Activated naive CD8-positive, alpha-beta T cell treated with anti-CD3 and anti-CD28 coated beads for 36 hours (primary cell): Measurements from ENCODE around the gene FRMD1. TPM values are rescaled to one million over a fixed set of nuclear protein-coding genes. Genes with fewer than 3 reads are reported as not detected.

ENCODE experiments used
- DNase-seq: peaks from one replicate; pipeline ENCODE4 v3.0.0; 2021
- H3K27ac Mint-ChIP-seq: one replicate; pipeline ENCODE4 v1.8.0; 2022; ENCODE audit warnings: mild to moderate bottlenecking, moderate library complexity, mixed read lengths
- H3K27me3 Mint-ChIP-seq: one replicate; pipeline ENCODE4 v1.8.0; 2022; ENCODE audit warnings: mild to moderate bottlenecking, mixed read lengths
- H3K36me3 Mint-ChIP-seq: one replicate; pipeline ENCODE4 v1.8.0; 2021; ENCODE audit warnings: mild to moderate bottlenecking, mixed read lengths
- H3K4me1 Mint-ChIP-seq: one replicate; pipeline ENCODE4 v1.8.0; 2021; ENCODE audit warnings: mixed read lengths
- H3K4me3 Mint-ChIP-seq: one replicate; pipeline ENCODE4 v1.8.0; 2022; ENCODE audit warnings: mild to moderate bottlenecking, moderate library complexity, mixed read lengths
- H3K9me3 Mint-ChIP-seq: one replicate; pipeline ENCODE4 v1.8.0; 2022; ENCODE audit warnings: mixed read lengths
- total RNA-seq, 2 experiments: library from RNA; stranded (reverse); gene quantifications; one replicate each; pipeline ENCODE4 v1.2.3, GENCODE V29; 2021

FRMD1 gene
- total RNA-seq, 2 experiments from 2014 or later: not detected

GRCh38 chr6:168092541-168092940 is 13.5 kb upstream of the FRMD1 start:
- Mint-ChIP-seq H3K4me3 (no peak overlapping the region), H3K9me3 (peaks cover 4% of the 10 kb centered on the region), H3K27ac (no peak overlapping the region), H3K36me3 (no peaks in the 10 kb centered on the region), H3K4me1 (no peaks in the 10 kb centered on the region), H3K27me3 (peaks cover under 1% of the 10 kb centered on the region)
- DNase-seq: no peak

DNA sequence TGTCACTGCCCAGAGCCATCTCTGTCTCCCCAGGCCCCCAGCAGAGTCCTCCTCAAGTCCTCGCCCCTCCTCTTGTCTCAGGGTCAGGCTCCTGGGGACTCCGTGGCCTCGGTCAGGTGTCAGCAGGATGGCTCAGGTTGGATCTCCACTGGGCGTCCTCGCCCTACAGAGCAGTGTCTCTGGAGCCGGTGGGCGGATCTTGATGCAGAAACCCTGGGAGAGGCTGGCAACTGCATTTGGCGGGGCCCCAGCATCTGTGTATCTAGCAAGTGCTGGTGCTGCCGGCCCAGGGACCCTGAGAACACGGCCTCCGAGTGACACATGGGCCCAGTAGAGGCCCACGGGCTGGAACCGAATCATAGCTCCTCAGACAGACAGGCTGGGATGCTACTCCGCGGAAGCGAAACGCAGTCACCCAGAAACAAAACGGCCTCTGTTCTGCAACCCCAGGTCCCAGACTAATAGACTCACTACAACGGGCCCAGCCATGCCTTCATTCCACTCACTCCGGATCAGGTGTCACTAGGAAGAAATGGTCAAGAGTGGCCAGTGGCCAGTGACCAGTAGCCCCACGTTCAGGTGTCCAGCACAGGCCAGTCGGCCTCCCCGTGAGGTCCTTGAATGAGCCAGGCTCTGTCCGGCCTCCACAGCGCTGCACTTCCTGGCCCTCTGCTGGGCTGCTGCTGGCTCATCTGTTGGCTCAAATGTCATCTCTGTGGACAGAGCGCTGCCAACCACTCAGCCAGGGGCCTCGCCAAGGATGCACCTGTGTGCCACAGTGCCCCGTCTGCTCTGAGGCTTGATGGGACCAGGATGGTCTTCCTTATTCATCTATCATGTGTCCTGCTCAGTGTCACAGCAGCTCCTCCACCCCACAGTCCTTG is 12.6 kb upstream of the FRMD1 start:
- Mint-ChIP-seq H3K4me1 (no peaks in the 10 kb centered on the region), H3K27ac (no peak overlapping the region), H3K9me3 (peaks cover 4% of the 10 kb centered on the region), H3K4me3 (no peak overlapping the region), H3K36me3 (no peaks in the 10 kb centered on the region), H3K27me3 (peaks cover 4% of the 10 kb centered on the region)
- DNase-seq: no peak

DNA sequence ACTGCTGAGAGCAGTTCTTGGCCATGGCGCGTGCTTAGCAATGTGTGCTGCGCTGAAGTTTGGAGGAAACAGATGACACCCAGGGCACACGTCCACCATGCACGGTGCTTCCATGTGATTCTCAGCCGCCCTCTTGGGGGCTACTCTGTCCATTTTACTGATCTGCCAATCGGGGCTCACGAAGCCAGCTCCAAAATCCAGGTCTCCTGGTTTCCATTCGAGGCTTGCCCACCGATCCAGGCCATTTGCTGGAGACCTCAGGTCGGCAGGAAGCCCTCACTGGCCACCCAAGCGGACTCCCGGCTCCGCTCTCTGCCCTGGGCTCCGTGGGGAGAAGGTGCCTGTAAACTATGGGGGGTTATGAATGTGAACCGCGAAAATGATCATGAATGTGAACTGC is 11.7 kb upstream of the FRMD1 start:
- H3K9me3 Mint-ChIP-seq: peaks cover 4% of the 10 kb centered on the region
- no peaks in the 10 kb centered on the region for H3K36me3 Mint-ChIP-seq
- peaks cover 4% of the 10 kb centered on the region for H3K27me3 Mint-ChIP-seq
- no peak for DNase-seq
- no peaks in the 10 kb centered on the region for H3K4me1 Mint-ChIP-seq
- no peak overlapping the region for H3K27ac Mint-ChIP-seq
- H3K4me3 Mint-ChIP-seq: no peak overlapping the region

DNA sequence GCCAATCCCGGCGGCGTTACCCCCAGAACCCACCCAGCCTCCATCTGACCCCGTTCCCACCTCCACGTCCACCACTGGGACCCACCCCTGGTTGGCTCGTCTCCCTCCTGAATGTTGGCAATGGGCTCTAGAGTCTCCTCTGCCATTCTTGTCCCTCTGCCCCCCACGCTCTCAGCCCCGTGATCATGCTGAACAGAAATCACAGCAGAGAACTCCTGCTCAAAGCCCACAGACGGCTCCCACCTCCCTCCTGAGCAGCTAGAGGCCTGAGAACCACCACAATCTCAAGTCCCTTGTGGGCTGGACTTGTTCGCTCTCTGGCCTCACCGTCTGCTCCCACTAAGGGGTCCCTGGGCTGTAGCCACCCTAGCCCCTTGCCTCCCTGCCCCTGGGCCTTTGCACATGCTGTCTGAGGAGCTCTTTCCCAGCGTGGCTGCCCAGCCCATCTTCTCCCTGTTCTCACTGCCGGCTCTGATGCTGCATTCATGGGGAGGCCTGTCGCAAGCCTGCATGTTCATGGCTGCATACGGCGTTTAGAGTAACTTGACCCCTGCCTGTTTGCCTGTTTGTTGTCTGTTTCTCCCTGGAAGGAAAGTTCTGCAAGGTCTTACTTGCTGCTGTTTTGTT is 11.2 kb upstream of the FRMD1 start:
- H3K27me3 Mint-ChIP-seq: peaks cover 4% of the 10 kb centered on the region
- no peaks in the 10 kb centered on the region for H3K36me3 Mint-ChIP-seq
- no peak overlapping the region for H3K4me3 Mint-ChIP-seq
- DNase-seq: no peak
- no peaks in the 10 kb centered on the region for H3K4me1 Mint-ChIP-seq
- no peak overlapping the region for H3K27ac Mint-ChIP-seq
- peaks cover 4% of the 10 kb centered on the region for H3K9me3 Mint-ChIP-seq

DNA sequence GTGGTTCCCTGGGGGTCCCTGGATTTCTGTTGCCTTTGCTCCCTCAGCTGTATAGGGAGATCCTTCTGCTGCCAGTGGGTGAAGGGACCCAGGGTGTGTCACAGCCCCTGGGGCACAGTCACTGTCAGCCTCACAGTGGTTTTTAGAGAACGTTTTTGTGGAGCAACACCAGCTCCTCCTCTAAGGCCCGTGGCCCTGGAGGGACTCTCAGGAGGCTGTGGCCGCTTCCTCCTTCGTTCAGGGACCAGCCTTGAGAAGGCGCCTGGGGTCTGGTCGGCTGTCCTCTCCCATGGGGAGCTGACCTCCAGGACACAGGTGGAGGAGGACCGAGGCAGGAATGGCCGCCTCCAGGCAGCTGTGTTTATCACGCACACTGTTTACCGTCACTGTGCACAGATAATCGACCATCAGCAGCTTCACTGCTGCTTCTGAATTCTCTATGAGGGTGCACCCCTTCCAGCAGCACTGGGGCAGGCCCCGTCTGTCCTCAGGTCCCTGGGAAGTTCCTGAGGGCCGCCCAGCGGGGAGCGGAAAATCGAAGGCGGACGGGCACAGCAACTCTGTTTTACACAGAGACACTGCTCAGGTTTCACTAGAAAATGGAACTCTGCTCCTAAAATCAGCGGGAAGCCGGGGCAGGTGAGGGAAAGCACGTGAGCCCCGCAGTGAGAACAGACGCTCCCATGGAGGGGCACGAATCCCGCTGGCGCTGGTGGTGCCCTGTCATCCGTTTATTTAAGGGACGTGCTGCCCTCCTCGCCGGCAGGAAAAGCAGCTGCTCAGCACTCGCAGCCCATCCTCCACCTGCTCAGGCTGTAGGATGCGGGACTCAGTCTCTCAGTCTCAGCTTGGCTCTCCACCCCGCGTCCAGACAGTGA is 10.4 kb upstream of the FRMD1 start:
- Mint-ChIP-seq H3K27me3 (peaks cover 4% of the 10 kb centered on the region), H3K9me3 (peaks cover 4% of the 10 kb centered on the region), H3K36me3 (no peaks in the 10 kb centered on the region), H3K4me1 (no peaks in the 10 kb centered on the region), H3K27ac (no peak overlapping the region), H3K4me3 (no peak overlapping the region)
- DNase-seq: no peak

- H3K4me1 Mint-ChIP-seq: no peaks in the 10 kb centered on the region
- peaks cover 4% of the 10 kb centered on the region for H3K27me3 Mint-ChIP-seq
- H3K36me3 Mint-ChIP-seq: no peaks in the 10 kb centered on the region
- H3K27ac Mint-ChIP-seq: no peak overlapping the region
- peaks cover 4% of the 10 kb centered on the region for H3K9me3 Mint-ChIP-seq
- H3K4me3 Mint-ChIP-seq: no peak overlapping the region
- DNase-seq: no peak
Observed at GRCh38 chr6:168088161-168089053, 9.4 kb upstream of the FRMD1 start.

- Mint-ChIP-seq H3K27ac (no peak overlapping the region), H3K36me3 (no peaks in the 10 kb centered on the region), H3K27me3 (peaks cover 4% of the 10 kb centered on the region), H3K9me3 (peaks cover 4% of the 10 kb centered on the region), H3K4me3 (no peak overlapping the region), H3K4me1 (no peaks in the 10 kb centered on the region)
- DNase-seq: no peak
Observed at GRCh38 chr6:168087436-168088160, 8.6 kb upstream of the FRMD1 start.

DNA sequence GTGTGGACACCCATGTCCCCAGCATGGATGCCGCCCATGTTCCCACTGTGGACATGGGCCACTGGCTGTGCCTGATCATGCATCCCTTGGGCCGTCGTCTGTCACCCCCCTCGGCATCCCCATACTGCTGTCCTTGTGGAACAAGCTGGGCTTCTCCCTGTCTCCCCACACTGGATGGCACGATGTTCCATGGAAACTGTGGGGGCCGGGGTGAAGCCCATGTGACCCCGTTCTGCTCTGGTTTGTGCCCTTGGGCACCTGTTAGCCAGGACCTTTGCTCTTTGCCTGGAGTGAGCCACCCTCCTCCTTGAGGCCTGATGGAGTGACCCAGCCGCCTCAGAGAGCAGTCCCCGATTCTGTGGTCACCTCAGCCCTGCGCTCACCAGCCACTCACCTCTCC is 7.6 kb upstream of the FRMD1 start:
- Mint-ChIP-seq H3K36me3 (no peaks in the 10 kb centered on the region), H3K4me3 (no peak overlapping the region), H3K9me3 (no peaks in the 10 kb centered on the region), H3K27ac (no peak overlapping the region), H3K4me1 (no peaks in the 10 kb centered on the region), H3K27me3 (peaks cover 4% of the 10 kb centered on the region)
- DNase-seq: no peak

GRCh38 chr6:168086066-168086465 is 7.1 kb upstream of the FRMD1 start:
- no peaks in the 10 kb centered on the region for H3K4me1 Mint-ChIP-seq
- no peaks in the 10 kb centered on the region for H3K9me3 Mint-ChIP-seq
- H3K27ac Mint-ChIP-seq: no peak overlapping the region
- H3K4me3 Mint-ChIP-seq: no peak overlapping the region
- peaks cover 4% of the 10 kb centered on the region for H3K27me3 Mint-ChIP-seq
- no peak for DNase-seq
- H3K36me3 Mint-ChIP-seq: no peaks in the 10 kb centered on the region

- H3K9me3 Mint-ChIP-seq: no peaks in the 10 kb centered on the region
- no peaks in the 10 kb centered on the region for H3K36me3 Mint-ChIP-seq
- no peak overlapping the region for H3K4me3 Mint-ChIP-seq
- no peaks in the 10 kb centered on the region for H3K4me1 Mint-ChIP-seq
- DNase-seq: no peak
- H3K27me3 Mint-ChIP-seq: peaks cover 4% of the 10 kb centered on the region
- no peak overlapping the region for H3K27ac Mint-ChIP-seq
Observed at GRCh38 chr6:168084465-168085160, 5.6 kb upstream of the FRMD1 start.

- Mint-ChIP-seq H3K9me3 (no peaks in the 10 kb centered on the region), H3K36me3 (no peaks in the 10 kb centered on the region), H3K27ac (no peak overlapping the region), H3K4me3 (no peak overlapping the region), H3K27me3 (peaks cover 4% of the 10 kb centered on the region), H3K4me1 (no peaks in the 10 kb centered on the region)
- no peak for DNase-seq
Observed at GRCh38 chr6:168083514-168083885, 4.5 kb upstream of the FRMD1 start.

GRCh38 chr6:168082860-168083513 is 4.0 kb upstream of the FRMD1 start:
- Mint-ChIP-seq H3K27ac (no peak overlapping the region), H3K4me1 (no peaks in the 10 kb centered on the region), H3K9me3 (no peaks in the 10 kb centered on the region), H3K4me3 (no peak overlapping the region), H3K27me3 (peaks cover 4% of the 10 kb centered on the region), H3K36me3 (no peaks in the 10 kb centered on the region)
- no peak for DNase-seq

- H3K36me3 Mint-ChIP-seq: no peaks in the 10 kb centered on the region
- H3K4me3 Mint-ChIP-seq: no peak overlapping the region
- no peaks in the 10 kb centered on the region for H3K9me3 Mint-ChIP-seq
- no peak for DNase-seq
- no peaks in the 10 kb centered on the region for H3K4me1 Mint-ChIP-seq
- no peak overlapping the region for H3K27ac Mint-ChIP-seq
- peaks cover 3% of the 10 kb centered on the region for H3K27me3 Mint-ChIP-seq
Observed at GRCh38 chr6:168081858-168082546, 3.0 kb upstream of the FRMD1 start.
